ENCODE results near the gene KRT81.
"Not testable (repeated sequence)": the region's sequence is repeated elsewhere in the genome, so short reads cannot be mapped to it uniquely, and the experiment has no call there.

Gene KRT81

GRCh38 chr12:52317468-52318052 is 26.2 kb upstream of the KRT81 start:
- DNase-seq: no peak

DNA sequence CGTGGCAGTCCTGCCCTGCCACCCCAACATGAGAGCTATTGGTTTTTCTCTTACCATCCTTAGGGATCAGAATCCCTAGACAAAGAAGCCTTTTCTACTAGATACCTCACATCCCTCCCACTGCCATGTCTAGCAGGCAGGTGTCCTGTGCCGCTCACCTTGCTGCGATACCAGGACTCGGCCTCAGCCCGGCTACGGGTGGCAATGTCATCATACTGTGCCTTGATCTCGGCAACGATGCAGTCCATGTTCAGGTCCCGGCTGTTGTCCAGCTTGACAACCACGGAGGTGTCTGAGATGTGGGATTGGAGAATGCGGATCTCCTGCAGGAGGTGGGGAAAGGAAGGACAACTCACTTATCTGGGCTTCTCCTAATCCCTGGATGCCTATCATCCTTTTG is 25.4 kb upstream of the KRT81 start:
- DNase-seq: no peak

- no peak for DNase-seq
Measured at GRCh38 chr12:52316290-52316689, 25.0 kb upstream of the KRT81 start.

- not testable (repeated sequence) for DNase-seq
Measured at GRCh38 chr12:52315721-52316120, 24.4 kb upstream of the KRT81 start.

GRCh38 chr12:52314511-52314910 is 23.2 kb upstream of the KRT81 start:
- DNase-seq: no peak

DNA sequence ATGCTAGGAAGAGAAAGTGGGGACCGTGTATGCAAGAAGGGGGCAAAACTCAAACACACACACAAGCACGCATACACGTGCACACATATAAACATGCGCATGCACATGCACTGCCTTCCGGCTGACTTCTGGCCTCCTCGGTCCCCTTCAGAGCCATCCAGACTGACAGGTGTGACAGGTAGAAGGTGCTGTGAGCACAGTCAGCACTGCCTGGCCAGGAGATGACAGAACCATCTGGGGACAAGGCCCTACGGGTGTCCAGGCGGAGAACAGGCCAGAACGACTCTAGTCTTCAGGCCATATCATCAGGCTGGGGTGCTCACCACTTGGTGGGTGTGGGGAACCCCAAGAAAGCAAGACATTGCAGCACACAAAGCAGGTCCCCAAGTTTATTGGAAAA is 22.6 kb upstream of the KRT81 start:
- no peak for DNase-seq

DNA sequence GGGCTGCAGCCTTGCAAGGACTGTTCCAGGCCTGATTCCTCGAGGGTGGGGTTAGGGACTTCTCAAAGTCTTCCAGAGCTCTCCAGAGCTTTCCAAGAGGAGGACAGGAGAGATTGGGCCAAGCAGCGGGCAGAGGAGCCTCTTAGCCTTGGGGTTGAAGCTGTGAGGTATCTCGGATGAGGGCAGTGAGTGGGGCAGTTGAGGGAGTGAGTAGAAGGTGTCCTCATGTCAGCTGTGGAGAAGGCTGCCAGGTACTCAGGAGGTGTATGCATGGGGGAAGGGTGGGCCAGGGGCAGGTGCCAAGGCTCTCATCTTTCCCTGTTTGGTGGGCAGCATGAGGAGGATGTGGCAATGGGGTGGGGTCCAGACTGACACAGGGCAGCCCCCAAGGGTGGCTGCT is 22.1 kb upstream of the KRT81 start:
- no peak for DNase-seq

GRCh38 chr12:52312086-52312485 is 20.8 kb upstream of the KRT81 start:
- no peak for DNase-seq

GRCh38 chr12:52311285-52311648 is 19.9 kb upstream of the KRT81 start:
- DNase-seq: no peak

- no peak for DNase-seq
Measured at GRCh38 chr12:52310622-52311284, 19.4 kb upstream of the KRT81 start.

DNA sequence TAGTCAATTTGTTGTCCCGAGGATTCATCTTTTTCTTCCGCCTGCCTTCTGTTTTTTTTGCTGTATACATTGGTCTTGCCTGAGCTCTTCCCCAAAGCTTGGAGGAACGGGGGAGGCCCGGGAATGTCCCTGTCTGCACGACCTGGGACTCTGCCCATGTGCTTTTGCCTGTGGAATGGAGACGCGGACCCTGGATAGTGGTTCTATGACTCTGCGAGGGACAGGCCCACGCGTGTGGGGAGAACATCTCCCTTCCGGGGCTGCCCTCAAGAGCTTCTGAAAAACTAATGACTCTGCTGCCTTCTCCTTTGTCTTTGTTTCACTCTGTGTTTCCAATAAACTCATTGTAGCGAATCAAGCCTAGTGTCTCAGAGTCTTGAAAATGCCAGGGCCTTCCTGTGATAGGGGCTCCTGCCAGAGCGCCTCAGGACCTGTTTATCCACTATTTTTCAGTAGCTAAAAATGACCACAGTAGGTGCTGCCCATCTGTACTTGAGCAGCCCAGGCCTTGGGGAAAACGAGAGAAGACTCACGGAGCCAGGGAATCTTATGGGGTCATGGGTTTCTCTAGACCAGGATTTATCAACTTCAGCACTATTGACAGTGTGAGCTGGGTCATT is 17.6 kb upstream of the KRT81 start:
- DNase-seq: no peak

DNA sequence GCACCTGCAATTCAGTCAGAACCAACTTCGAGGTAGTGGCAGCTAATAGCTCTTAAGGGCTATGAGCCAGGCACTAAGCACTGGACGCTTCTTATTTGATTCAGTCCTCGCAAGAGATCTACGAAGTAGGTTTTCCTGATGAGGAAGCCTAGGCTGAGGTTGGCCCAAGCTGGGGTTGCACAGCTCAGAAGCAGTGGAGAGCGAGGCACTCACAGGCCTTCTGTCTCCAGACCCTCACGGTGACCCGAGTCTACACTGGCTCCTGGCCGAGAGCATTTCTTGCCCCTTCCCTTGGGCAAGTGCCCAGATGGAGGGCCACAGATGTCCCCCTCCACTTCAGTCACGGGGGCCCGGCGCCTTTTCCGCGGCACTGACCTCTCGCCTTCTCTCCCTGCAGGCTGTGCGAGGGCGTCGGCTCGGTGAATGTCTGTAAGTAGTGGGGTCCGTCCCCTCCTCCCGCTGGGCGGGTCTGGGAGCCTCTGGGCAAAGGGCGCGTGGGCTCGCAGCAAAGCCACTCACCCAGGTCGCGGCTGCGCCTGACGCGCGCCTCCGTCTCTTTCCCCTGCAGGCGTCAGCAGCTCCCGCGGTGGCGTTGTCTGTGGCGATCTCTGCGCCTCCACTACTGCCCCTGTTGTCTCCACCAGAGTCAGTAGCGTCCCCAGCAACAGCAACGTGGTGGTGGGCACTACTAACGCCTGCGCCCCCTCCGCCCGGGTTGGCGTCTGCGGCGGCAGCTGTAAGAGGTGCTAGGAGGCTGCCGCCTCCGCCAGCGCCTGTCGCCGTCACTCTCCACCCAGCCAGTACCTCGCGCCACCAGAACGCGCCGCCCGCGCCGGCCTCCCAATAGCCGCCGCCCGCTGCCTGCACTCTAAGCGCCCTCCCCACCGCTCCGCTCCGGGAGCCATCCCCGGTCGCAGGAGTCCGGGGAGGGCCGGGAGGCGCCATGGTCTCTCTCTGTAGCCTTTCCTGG is 16.8 kb upstream of the KRT81 start:
- no peak for DNase-seq

- no peak for DNase-seq
Measured at GRCh38 chr12:52306731-52307130, 15.4 kb upstream of the KRT81 start.

GRCh38 chr12:52305921-52306705 is 14.8 kb upstream of the KRT81 start:
- DNase-seq: no peak

- not testable (repeated sequence) for DNase-seq
Measured at GRCh38 chr12:52304941-52305411, 13.6 kb upstream of the KRT81 start.

GRCh38 chr12:52302242-52302914 is 11.0 kb upstream of the KRT81 start:
- DNase-seq: not testable (repeated sequence)

- not testable (repeated sequence) for DNase-seq
Measured at GRCh38 chr12:52301721-52302120, 10.4 kb upstream of the KRT81 start.

DNA sequence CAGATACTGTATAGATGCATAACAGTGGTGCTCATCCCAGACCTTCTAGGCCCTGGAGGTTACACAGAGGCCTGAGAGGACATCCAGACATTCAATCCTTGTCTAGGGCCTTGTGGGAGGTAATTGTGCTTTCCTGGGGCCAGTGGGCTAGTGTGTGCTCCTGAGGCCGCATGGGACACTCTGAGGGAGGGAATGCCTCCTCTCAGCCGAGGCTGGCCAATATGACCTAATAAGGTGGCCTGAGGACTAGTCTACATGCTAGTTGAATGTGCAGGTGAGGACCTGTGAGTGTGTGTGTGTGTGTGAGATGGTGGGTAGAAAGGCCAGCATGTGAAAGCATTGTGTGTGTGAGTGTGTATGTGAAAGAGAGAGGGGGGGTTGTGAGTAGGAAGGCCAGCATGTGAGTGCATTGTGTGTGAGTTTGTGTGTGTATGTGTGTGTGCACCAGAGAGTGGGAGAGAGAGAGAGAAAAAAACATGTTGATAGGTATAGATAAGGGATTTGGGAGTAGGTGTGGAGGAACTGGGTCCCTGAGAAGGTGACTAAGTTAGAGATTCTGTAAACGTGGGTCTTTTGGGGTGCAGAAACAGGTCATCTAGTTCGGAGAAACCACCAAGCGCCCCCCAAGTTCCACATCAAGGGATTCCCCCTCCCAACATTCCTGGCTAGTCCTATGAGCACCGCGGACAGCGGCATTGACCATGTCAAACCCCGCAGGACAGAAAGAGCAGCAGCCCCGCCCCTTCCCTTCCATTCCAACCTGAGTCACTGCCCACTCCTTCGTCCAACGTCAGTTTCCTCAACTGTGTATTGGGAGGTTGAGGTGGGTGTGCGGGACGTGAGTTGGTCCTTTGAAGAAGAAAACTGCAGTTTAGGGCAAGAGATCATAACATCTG is 9.7 kb upstream of the KRT81 start:
- no peak for DNase-seq

GRCh38 chr12:52298677-52299190 is 7.4 kb upstream of the KRT81 start:
- no peak for DNase-seq

GRCh38 chr12:52296572-52297215 is 5.4 kb upstream of the KRT81 start:
- no peak for DNase-seq
